LNCaP clone FGC (cell line): ENCODE data around the gene KLRK1.
"Not testable (repeated sequence)": the region's sequence is repeated elsewhere in the genome, so short reads cannot be mapped to it uniquely, and the experiment has no call there.

Experiments used
- DNase-seq: peaks from one replicate; pipeline ENCODE4 v3.0.0-alpha.2; 2011; ENCODE audit warnings: low read depth
- H3K4me3 ChIP-seq: 2 replicates; pipeline ENCODE4 v1.5.1; 2011; ENCODE audit warnings: mild to moderate bottlenecking, low read depth, low read length, control low read depth
- CTCF ChIP-seq: IDR thresholded peaks from 2 replicates; pipeline ENCODE4 v1.5.1; 2012; ENCODE audit warnings: mild to moderate bottlenecking; ENCODE audit not compliant: control insufficient read depth, insufficient read depth; ENCODE audit errors: extremely low read depth

KLRK1 gene

GRCh38 chr12:10362325-10362724 is 27.5 kb downstream of the KLRK1 start:
- no peak for DNase-seq
- H3K4me3 ChIP-seq = no peak overlapping the region
- no peak for TF ChIP-seq CTCF

GRCh38 chr12:10361622-10362021 is 28.2 kb downstream of the KLRK1 start:
- no peak for TF ChIP-seq CTCF
- no peak for DNase-seq
- H3K4me3 ChIP-seq = no peak overlapping the region; the same call in 1 of the 2 replicates

- DNase-seq = peak; percentile 74
- TF ChIP-seq CTCF = no peak
- no peak overlapping the region for H3K4me3 ChIP-seq
Measured at GRCh38 chr12:10361084-10361483, 28.8 kb downstream of the KLRK1 start.

- no peak overlapping the region for H3K4me3 ChIP-seq
- TF ChIP-seq CTCF = no peak
- DNase-seq = no peak
Measured at GRCh38 chr12:10358969-10359368, 30.9 kb downstream of the KLRK1 start.

- no peak for TF ChIP-seq CTCF
- H3K4me3 ChIP-seq = no peak overlapping the region
- DNase-seq = no peak
Measured at GRCh38 chr12:10358131-10358530, 31.7 kb downstream of the KLRK1 start.

GRCh38 chr12:10354502-10354901 is 35.3 kb downstream of the KLRK1 start:
- TF ChIP-seq CTCF = no peak
- DNase-seq = no peak
- H3K4me3 ChIP-seq = no peak overlapping the region

- H3K4me3 ChIP-seq = no peak overlapping the region
- no peak for DNase-seq
- TF ChIP-seq CTCF = no peak
Measured at GRCh38 chr12:10354071-10354470, 35.8 kb downstream of the KLRK1 start.

- DNase-seq, H3K4me3 ChIP-seq: not testable (repeated sequence)
Measured at GRCh38 chr12:10351457-10351856, 38.4 kb downstream of the KLRK1 start.
